ENCODE results near the gene NGRN.
"Not testable (repeated sequence)": the region's sequence is repeated elsewhere in the genome, so short reads cannot be mapped to it uniquely, and the experiment has no call there.

NGRN gene

DNA sequence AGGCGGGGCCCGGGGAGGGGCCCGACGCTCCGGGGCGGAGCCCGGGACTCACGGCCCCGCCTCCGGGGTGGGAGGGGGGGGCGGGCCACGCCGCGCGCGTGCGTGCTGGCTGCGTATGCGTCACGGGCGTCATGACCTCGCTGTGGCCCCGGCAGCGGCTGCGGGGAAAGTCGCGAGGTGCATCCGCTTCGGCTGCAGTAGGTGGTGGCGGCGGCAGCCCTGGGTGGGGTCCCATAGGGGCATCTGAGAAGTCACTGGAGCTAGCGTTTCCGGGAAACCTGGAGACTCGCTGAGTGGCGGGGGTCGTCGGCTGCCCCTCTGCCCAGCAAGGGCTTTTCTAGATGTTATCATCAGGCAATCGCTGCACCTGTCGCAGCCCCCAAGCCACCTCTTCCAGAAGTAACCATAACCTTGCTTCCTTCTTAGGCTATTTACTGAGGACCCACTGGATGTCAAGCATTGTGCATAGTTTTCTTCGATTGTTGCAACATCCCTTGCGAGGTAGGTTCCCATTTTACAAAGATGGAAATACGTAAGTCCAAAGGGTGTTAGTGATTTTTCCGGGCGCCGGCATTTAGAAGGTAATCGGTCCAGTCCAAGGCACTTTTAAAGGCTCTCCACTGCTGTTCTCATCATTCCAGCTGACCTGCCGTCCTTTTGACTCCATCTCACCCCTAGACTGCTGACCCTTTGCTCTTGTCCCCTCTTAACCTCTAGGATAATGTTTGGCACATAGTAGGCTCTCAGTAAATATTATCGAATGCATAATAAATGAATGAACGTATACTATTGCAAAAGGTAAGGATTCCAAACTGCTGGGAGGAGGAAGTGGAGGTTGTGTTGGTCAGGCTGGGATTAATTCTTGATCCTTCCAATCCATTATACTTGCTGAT is 31.1 kb upstream of the NGRN start, which contains the start of gene GDPGP1:
Gene GDPGP1, plus strand, starts transcription at position 114 of the 893 bp plus-strand sequence. CDS start 6,700 bp downstream, outside the sequence.
- no peak for DNase-seq

- DNase-seq = no peak
Measured at GRCh38 chr15:90239371-90239770, 26.1 kb upstream of the NGRN start.

GRCh38 chr15:90240856-90241255 is 24.6 kb upstream of the NGRN start:
- DNase-seq = no peak

DNA sequence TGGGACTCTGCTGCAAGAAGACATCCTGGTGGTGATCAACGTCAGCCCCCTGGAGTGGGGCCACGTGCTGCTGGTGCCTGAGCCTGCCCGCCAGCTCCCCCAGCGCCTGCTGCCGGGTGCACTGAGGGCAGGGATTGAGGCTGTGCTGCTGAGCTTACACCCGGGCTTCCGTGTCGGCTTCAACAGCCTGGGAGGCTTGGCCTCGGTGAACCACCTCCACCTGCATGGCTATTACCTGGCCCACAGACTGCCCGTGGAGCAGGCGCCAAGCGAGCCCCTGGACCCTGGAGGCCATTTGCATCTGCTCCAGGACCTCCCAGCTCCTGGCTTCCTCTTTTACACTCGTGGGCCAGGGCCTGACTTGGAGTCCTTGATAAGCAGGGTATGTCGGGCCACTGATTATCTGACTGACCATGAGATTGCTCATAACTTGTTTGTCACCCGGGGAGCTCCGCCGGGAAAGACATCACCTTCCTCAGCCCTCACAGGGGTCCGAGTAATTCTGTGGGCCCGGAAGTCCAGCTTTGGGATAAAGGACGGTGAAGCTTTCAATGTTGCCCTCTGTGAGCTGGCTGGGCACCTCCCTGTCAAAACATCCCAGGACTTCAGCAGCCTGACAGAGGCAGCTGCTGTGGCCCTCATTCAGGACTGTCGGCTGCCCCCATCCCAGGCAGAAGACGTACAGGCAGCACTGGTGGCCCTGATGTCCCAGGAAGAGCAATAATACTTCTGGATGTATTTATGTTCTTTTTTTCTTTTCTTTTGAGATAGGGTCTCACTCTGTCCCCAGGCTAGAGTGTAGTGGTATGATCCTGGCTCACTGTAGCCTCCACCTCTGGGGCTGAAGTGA is 23.9 kb upstream of the NGRN start:
- no peak for DNase-seq

DNA sequence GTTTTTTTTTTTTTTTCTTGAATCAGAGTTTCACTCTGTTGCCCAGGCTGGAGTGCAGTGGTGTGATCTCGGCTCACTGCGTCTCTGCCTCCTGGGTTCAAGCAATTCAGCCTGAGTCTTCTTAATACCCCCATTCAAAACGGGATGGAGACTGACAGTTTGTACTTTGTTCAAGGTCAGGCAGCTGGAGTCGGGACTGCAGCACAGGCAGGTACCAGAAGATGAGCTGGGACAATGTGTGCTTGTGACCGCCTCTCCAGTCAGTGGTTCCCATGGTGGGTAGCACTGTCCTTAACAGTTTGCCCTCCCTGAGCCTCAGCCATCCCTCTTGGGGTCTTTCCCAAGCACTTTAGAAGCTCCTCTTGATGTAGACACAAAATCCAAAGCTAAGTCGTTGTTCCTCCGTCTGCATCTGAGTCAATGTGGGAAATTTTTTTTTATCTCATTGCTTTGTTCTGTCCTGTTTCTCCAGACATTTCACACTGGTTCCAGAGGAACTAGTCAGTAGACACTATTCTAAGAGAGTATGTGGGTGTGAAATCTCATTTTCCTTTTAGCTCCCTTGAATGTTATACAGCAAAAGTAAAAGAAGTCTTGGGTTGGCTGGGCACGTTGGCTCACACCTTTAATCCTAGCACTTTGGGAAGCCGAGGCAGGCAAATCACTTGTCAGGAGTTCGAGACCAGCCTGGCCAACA is 21.4 kb upstream of the NGRN start:
- DNase-seq = no peak

- no peak for DNase-seq
Measured at GRCh38 chr15:90248789-90249202, 16.7 kb upstream of the NGRN start.

DNA sequence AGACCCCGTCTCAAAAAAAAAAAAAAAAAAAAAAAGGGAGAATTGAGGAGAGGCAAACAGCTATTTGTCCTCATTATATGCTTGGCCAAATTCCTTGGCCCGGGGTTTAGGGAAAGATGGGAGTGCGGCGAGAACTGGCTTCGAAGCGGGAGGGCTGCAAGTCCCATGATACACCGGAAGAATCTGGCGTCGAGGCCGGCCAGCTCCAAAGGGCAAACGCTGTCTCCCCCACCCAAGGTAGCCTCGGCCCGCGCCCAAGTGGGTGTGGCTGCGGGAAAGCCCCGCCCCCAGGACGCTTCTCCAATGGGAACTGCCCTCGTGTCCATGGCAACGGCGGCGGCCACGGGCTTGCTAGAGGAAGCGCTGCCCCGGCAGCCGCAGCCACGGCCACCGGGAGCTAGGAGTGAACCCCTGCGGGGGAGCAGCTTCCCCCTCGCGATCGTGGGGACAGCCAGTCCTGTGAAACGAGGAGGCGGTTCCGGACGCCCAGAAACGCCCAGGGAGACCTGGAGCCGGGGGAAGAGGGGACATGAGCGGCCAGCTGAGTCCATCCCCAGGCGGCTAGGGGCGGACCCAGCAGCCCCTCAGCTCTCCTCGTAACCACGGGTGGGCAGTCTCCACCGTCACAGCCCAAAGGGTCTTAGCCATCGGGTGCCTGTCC is 16.1 kb upstream of the NGRN start, which contains the start of gene TTLL13:
Gene TTLL13, plus strand, starts transcription at position 354 of the 661 bp plus-strand sequence. CDS start 1,075 bp downstream, outside the sequence.
- DNase-seq = peak; percentile 70

DNA sequence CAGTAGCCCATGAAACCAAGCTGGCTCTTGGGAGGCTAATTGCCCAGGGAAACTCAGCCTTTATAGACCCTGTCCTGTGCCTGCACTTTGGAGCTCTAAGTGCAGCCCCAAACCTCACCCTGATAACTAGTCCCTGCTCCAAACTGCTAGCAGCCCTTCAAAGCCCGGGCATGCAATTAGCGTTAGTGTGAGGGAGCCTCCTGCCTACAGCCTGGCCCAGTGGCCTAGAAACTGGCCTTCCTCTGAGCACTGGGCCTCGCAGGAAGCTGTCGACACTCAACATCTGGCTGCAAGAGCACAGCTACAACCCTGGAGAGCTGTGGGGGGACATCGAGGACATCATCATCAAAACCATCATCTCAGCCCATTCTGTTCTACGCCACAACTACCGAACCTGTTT is 7.7 kb upstream of the NGRN start:
- DNase-seq = no peak

DNA sequence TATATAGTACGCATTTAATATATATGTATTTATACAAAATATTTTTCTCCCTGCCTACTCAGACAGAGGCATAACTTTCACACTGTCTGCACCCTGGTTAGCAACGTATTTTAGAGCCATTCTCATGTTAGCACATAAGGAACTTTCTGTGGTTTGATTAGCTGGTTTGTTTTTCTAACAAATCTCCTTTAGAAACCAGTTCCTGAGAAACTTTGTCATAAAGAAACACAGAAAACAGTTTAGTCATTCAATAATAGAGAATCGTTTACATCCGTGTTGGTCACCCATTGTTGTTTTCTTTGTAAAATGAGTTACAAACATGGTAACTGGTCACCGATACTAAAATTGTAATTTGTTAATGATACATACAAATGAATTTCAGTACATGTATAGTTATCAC is 5.9 kb upstream of the NGRN start:
- no peak for DNase-seq

DNA sequence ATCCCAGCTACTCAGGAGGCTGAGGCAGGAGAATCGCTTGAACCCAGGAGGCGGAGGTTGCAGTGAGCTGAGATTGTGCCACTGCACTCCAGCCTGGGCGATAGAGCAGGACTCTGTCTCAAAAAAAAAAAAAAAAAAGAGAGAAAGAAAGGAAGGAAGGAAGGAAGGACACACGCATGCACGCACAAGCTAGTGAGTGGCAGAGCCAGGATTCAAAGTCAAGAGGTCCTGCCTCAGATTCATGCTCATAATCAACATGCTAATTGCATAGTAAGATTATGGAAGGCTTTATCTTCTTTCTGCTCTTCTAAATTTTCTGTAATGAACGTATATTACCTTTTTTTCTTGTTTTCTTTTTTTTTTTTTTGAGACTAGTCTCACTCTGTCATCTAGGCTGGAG is 4.7 kb upstream of the NGRN start:
- not testable (repeated sequence) for DNase-seq

DNA sequence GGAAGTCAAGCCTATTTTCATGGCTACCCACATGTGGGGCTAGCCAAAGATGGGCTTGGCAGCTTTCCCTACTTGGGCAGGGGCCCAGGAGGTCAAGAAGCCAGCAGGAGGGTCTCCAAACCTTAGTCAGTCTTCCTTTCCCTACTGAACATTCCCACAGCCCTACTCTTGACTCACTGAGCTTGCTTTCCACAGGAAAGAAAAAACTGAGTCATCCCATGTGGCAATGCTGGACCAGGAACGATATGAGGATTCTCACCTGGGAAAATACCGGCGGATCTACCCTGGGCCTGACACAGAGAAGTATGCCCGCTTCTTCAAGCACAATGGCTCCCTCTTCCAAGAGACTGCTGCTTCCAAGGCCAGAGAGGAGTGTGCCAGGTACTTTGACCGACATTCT is 3.7 kb upstream of the NGRN start:
- no peak for DNase-seq

DNA sequence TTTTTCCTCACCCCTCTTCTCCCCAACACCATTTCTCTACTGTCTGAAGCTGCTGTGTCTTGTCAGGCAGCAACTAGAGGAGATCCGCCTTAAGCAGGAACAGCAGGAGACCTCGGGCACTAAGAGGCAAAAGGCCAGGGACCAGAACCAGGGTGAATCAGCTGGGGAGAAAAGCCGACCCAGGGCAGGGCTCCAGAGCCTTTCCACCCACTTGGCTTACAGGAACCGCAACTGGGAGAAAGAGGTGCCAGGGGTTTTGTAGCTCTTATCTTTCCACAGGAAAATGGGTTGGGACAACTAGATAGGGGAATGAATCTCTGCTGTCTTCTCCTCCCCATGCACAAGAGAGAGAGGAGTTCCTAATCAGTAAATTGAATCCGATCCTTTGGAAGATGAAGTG is 3.0 kb upstream of the NGRN start:
- no peak for DNase-seq

- DNase-seq = peak; percentile 45
Measured at GRCh38 chr15:90264671-90265070, 801 bp upstream of the NGRN start.

GRCh38 chr15:90266061-90266431 is 574 bp downstream of the NGRN start:
- peak; percentile 69 for DNase-seq

DNA sequence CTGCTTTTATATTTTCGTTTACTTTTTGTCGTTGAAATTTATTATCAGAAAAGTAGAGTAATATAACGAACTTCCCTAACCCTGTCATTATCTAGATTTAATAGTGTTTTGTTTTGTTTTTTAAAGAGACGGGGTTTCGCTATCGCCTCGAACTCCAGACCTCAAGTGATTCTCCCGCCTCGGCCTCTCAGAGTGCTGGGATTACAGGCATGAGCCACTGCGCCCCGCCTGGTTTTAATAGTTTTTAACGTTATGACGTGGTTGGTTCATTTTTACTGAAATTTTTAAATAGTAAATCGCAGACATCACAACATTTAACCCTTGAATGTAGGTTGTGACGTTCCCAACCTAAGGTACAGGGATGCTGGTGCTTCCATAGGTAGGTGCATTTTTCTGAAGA is 1.0 kb downstream of the NGRN start:
- peak; percentile 48 for DNase-seq

- DNase-seq = no peak
Measured at GRCh38 chr15:90268415-90268814, 2.9 kb downstream of the NGRN start.

DNA sequence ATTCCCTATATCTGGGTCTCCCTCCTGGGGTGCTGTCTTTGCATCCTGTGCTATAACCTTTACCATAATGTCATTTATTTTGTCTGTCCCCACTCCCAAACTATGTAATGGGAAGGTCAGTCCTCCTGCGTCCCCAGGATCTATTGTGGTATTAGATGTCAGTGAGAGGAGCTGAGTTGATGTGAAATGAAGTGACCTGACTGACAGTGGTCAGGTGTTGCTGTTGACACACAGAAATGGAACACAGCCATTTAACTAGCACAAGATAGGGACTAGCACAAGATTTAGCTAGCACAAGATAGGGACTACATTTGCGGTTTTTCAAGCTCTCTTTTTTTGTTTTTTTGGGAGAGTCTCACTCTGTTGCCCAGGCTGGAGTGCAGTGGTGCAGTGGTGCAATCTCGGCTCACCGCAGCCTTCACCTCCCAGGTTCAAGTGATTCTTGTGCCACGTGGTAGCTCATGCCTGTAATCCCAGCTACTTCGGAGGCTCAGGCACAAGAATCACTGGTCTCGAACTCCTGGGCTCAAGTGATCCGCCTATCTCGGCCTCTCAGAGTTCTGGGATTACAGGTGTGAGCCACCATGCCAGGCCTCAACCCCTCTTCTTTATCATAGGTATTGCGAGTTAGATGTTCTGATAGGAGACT is 5.2 kb downstream of the NGRN start:
- no peak for DNase-seq

DNA sequence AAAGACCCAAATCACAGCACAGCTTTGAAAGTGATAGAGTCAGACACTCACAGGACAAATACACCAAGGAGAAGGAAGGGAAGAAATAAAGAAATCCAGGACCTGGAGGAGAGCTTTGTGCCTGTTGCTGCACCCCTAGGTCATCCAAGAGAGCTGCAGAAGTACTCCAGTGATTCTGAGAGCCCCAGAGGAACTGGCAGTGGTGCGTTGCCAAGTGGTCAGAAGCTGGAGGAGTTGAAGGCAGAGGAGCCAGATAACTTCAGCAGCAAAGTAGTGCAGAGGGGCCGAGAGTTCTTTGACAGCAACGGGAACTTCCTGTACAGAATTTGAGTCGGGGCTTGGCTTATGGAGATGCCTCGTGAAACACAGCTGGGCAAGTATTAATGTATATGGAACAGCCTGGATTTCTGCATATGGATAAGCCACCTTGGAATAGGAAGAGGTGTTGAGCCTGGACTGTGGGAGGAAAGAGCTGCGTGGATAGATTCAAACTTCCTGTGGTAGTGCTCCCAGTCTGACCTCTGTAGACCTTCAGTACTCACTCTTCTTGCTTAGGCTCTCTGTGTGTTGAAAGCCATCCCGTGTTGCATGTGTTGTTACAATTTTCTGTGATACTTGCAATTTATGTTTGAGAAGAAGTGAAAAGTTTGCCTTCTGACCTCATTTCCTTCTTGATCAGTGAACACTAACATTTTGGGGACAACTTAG is 6.1 kb downstream of the NGRN start:
- DNase-seq = no peak

- not testable (repeated sequence) for DNase-seq
Measured at GRCh38 chr15:90278467-90278866, 13.0 kb downstream of the NGRN start.

DNA sequence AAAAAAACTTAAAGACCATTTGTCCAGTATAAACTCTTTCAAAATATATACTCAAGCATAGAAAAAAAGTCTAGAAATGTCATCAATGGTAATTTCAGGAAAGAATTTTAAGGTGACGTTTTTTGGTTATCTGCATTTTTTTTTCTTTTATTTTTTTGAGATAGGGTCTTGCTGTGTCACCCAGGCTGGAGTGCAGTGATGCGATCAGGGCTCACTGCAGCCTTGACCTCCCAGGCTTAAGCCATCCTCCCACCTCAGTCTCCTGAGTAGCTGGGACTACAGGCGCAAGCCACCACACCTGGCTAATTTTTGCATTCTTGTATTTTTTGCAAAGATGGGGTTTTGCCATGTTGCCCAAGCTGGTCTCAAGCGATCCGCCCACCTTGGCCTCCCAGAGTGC is 15.3 kb downstream of the NGRN start:
- DNase-seq = not testable (repeated sequence)

GRCh38 chr15:90281637-90282036 is 16.2 kb downstream of the NGRN start:
- not testable (repeated sequence) for DNase-seq

All from CD4-positive, alpha-beta T cell treated with Interleukin-17A for 1 hour (primary cell).